Mucosa of rectum (tissue), 2 donors: Measurements from ENCODE around the gene CPA5.

Experiments used
- H3K27ac ChIP-seq, 2 donors: one replicate each; pipeline ENCODE4 v1.7.0; 2013; ENCODE audit warnings: inconsistent platforms in 2 of 2, low read depth in 2 of 2, low read length in 2 of 2
- H3K27me3 ChIP-seq, 2 donors: one replicate each; pipeline ENCODE4 v1.7.0; 2013; ENCODE audit warnings: low read length in 2 of 2; ENCODE audit not compliant: control insufficient read depth in 2 of 2, insufficient read depth in 2 of 2
- H3K36me3 ChIP-seq, 2 donors: one replicate each; pipeline ENCODE4 v1.7.0; 2013; ENCODE audit warnings: low read length in 2 of 2; ENCODE audit not compliant: control insufficient read depth in 2 of 2, insufficient read depth in 2 of 2
- H3K4me1 ChIP-seq, 2 donors: one replicate each; pipeline ENCODE4 v1.7.0; 2013; ENCODE audit warnings: low read length in 2 of 2, mild to moderate bottlenecking in 1 of 2; ENCODE audit not compliant: control insufficient read depth in 2 of 2, insufficient read depth in 2 of 2
- H3K4me3 ChIP-seq, 2 donors: one replicate each; pipeline ENCODE4 v1.7.0; 2013; ENCODE audit warnings: low read length in 2 of 2
- H3K9ac ChIP-seq, 2 donors: one replicate each; pipeline ENCODE4 v1.7.0; 2013; ENCODE audit warnings: low read length in 2 of 2, low read depth in 1 of 2, mild to moderate bottlenecking in 1 of 2
- H3K9me3 ChIP-seq, 2 donors: one replicate each; pipeline ENCODE4 v1.7.0; 2013; ENCODE audit warnings: low read length in 2 of 2; ENCODE audit not compliant: control insufficient read depth in 2 of 2
- donor health status: healthy.
- donor health status: Normal muscosa, but diverticular disease.

CPA5 gene

GRCh38 chr7:130332259-130333053 is 12.2 kb upstream of the CPA5 start:
- no peaks in the 10 kb centered on the region for H3K9me3 ChIP-seq
- no peaks in the 10 kb centered on the region for H3K36me3 ChIP-seq
- no peaks in the 10 kb centered on the region for H3K27me3 ChIP-seq
- no peaks in the 10 kb centered on the region for H3K4me1 ChIP-seq
- H3K4me3 ChIP-seq, result no peak overlapping the region
- H3K9ac ChIP-seq, result no peak overlapping the region
- H3K27ac ChIP-seq, result no peak overlapping the region

- Histone ChIP-seq H3K4me1 (no peaks in the 10 kb centered on the region), H3K9me3 (no peaks in the 10 kb centered on the region), H3K27me3 (no peaks in the 10 kb centered on the region), H3K4me3 (no peak overlapping the region), H3K36me3 (no peaks in the 10 kb centered on the region), H3K9ac (no peak overlapping the region), H3K27ac (no peak overlapping the region)
These were observed 10.8 kb upstream of the CPA5 start for GRCh38 chr7:130333832-130334231.

GRCh38 chr7:130334274-130334673 is 10.3 kb upstream of the CPA5 start:
- H3K27ac ChIP-seq, result no peak overlapping the region
- H3K36me3 ChIP-seq, result no peaks in the 10 kb centered on the region

GRCh38 chr7:130337410-130337971 is 7.1 kb upstream of the CPA5 start:
- no peaks in the 10 kb centered on the region for H3K27me3 ChIP-seq
- H3K4me3 ChIP-seq, result no peak overlapping the region
- H3K27ac ChIP-seq, result no peak overlapping the region

More at GRCh38 chr7:130334274-130334673, 10.3 kb upstream of the CPA5 start:
- Histone ChIP-seq H3K27me3 (no peaks in the 10 kb centered on the region), H3K9ac (no peak overlapping the region), H3K9me3 (no peaks in the 10 kb centered on the region), H3K4me1 (no peaks in the 10 kb centered on the region), H3K4me3 (no peak overlapping the region)

GRCh38 chr7:130338233-130338632 is 6.4 kb upstream of the CPA5 start:
- no peaks in the 10 kb centered on the region for H3K36me3 ChIP-seq
- H3K9ac ChIP-seq, result no peak overlapping the region
- no peaks in the 10 kb centered on the region for H3K27me3 ChIP-seq
- no peaks in the 10 kb centered on the region for H3K9me3 ChIP-seq
- no peak overlapping the region for H3K27ac ChIP-seq
- no peaks in the 10 kb centered on the region for H3K4me1 ChIP-seq
- H3K4me3 ChIP-seq, result no peak overlapping the region

More at GRCh38 chr7:130337410-130337971, 7.1 kb upstream of the CPA5 start:
- no peaks in the 10 kb centered on the region for H3K4me1 ChIP-seq
- no peaks in the 10 kb centered on the region for H3K9me3 ChIP-seq
- H3K9ac ChIP-seq, result no peak overlapping the region
- H3K36me3 ChIP-seq, result no peaks in the 10 kb centered on the region

GRCh38 chr7:130341882-130342281 is 2.7 kb upstream of the CPA5 start:
- Histone ChIP-seq H3K9me3 (no peaks in the 10 kb centered on the region), H3K27ac (no peak overlapping the region), H3K36me3 (no peaks in the 10 kb centered on the region), H3K4me1 (no peaks in the 10 kb centered on the region), H3K4me3 (no peak overlapping the region), H3K27me3 (no peaks in the 10 kb centered on the region), H3K9ac (no peak overlapping the region)

- H3K27me3 ChIP-seq, result no peaks in the 10 kb centered on the region
- H3K27ac ChIP-seq, result no peak overlapping the region
- no peaks in the 10 kb centered on the region for H3K36me3 ChIP-seq
- H3K9me3 ChIP-seq, result no peaks in the 10 kb centered on the region
- H3K4me3 ChIP-seq, result no peak overlapping the region
- H3K4me1 ChIP-seq, result no peaks in the 10 kb centered on the region
- no peak overlapping the region for H3K9ac ChIP-seq
These were observed 1.8 kb upstream of the CPA5 start for GRCh38 chr7:130342701-130343380.

- no peaks in the 10 kb centered on the region for H3K4me1 ChIP-seq
- no peaks in the 10 kb centered on the region for H3K27me3 ChIP-seq
- H3K9me3 ChIP-seq, result no peaks in the 10 kb centered on the region
- no peak overlapping the region for H3K9ac ChIP-seq
- H3K4me3 ChIP-seq, result no peak overlapping the region
- no peaks in the 10 kb centered on the region for H3K36me3 ChIP-seq
- no peak overlapping the region for H3K27ac ChIP-seq
These were observed 520 bp downstream of the CPA5 start for GRCh38 chr7:130345136-130345535.

- H3K4me3 ChIP-seq, result no peak overlapping the region
- H3K36me3 ChIP-seq, result no peaks in the 10 kb centered on the region
- H3K27ac ChIP-seq, result no peak overlapping the region
- H3K27me3 ChIP-seq, result no peaks in the 10 kb centered on the region
- H3K9me3 ChIP-seq, result no peaks in the 10 kb centered on the region
- no peaks in the 10 kb centered on the region for H3K4me1 ChIP-seq
- no peak overlapping the region for H3K9ac ChIP-seq
These were observed 1.1 kb downstream of the CPA5 start for GRCh38 chr7:130345725-130346124.

GRCh38 chr7:130346177-130346905 is 1.7 kb downstream of the CPA5 start:
- no peak overlapping the region for H3K27ac ChIP-seq
- H3K9ac ChIP-seq, result no peak overlapping the region
- H3K4me3 ChIP-seq, result no peak overlapping the region
- H3K27me3 ChIP-seq, result no peaks in the 10 kb centered on the region
- H3K4me1 ChIP-seq, result peaks cover 0 to under 1% of the 10 kb centered on the region in 2 donors
- no peaks in the 10 kb centered on the region for H3K36me3 ChIP-seq
- no peaks in the 10 kb centered on the region for H3K9me3 ChIP-seq
